Hepatic stellate cell (primary cell): ENCODE data around the gene INHBA.

Source experiments
- DNase-seq: peaks from one replicate; pipeline ENCODE4 v3.0.0; 2011; ENCODE audit warnings: low spot score

INHBA gene

DNA sequence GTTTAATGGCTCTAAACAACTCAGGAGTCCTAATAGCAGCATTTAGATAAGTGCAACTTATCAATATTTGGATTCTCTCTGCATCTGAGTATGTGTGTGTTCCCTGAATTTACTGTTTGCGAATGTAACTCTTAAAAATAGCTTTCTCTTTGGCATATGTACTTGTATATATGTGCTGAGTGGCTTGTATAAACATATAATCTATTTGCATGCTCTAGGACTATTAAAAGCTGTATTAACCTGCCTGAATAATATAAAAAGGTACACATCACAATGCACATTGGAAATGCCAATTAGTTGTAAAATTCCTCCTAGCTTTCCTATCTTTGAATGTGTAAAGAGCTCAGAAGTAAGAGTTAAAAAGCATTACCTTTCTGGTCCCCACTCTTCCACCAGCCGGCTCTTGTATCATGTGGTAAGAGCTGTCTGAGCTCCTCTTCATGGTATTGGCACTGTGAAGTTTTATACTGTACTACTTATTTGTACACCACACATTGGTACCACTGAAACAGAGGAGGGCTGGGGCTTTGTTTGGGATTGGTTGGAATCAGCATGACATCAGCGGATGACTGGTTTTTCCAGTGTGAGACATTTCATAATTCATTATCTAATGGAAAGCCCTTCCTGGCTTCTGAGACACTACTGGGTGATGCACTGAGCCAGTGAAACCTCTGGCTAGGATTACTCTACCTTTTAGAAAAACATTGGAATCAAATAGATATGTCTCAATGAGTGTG lies at the start of gene INHBA:
TSS of gene INHBA (minus strand) at position 456 of the 737 bp plus-strand sequence. CDS start 2,716 bp downstream, outside the sequence.
- DNase-seq, result peak; percentile 87

DNA sequence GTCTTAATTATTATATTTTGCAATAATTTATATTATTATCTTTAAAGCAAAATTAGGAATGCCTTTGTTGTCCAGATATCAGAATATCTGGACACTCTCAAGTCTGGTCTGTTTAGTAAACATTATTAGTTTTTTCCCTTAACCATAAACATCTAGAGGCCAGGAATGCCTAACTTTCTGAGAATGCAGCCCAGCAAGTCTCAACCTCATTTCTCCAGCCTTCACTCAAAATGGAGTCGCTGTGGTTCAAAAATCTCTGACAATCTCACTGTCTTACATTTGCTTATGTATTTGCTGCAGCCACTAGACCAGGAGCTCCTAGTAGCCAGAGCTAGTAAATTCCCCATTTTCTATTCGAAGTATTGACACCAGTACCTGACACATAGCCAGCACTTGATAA lies 49.7 kb upstream of the INHBA start:
- DNase-seq, result no peak

DNA sequence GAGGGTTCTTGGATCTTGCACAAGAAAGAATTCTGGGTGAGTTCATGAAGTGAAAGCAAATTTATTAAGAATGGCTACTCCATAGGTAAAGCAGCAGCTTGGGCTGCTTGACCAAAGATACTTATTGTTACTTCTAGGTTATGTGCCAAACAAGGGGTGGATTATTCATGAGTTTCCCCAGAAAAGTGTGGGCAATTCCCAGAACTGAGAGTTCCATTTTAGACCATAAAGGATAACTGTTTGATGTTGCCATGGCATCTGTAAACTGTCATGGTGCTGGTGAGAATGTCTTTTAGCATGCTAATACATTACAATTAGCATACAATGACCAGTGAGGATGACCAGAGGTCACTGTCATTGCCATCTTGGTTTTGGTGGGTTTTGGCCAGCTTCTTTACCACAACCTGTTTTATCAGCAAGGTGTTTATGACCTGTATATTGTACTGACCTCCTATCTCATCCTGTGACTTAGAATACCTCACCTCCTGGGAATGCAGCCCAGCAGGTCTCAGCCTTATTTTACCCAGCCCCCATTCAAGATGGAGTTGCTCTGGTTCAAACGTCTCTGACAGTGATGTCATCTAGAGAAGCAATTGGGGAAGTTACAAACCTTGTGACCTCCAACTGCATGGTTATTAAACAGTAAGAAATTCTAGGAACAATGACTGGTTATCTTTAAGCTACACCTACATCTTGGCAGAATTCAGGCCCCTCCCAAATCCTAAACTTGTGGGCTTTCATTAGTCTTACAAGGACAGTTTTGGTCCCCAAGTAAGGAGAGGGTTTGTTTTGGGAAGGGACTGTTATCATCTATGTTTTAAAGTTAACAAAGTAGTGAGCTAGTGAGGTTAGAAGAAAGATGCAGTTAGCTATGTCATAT lies 48.0 kb upstream of the INHBA start:
- no peak for DNase-seq

- DNase-seq, result no peak
Measured at GRCh38 chr7:41747961-41748360, 45.1 kb upstream of the INHBA start.

GRCh38 chr7:41745451-41745850 lies 42.6 kb upstream of the INHBA start:
- no peak for DNase-seq

DNA sequence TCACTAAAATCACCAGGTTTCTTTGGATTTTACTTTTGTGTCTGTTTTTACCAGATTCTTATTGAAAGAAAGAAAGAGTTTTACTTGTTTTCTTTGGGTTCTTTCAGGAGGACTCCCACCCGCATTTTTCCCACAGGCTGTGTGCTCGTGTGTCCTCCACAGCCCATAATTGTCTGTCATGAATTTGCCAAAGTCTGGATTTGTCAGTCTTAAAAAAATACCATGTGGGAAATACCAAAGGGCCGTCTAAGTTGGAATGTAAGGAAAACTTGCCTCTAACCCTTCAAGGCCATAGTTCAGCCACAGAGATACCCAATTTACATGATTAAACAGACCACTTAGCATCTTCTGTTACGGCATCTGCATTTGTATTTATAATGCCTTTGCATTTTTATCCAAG lies 41.3 kb upstream of the INHBA start:
- DNase-seq, result no peak

GRCh38 chr7:41742401-41743020 lies 39.6 kb upstream of the INHBA start:
- no peak for DNase-seq

GRCh38 chr7:41738806-41739205 lies 35.9 kb upstream of the INHBA start:
- DNase-seq, result no peak

- DNase-seq, result no peak
Measured at GRCh38 chr7:41738336-41738735, 35.4 kb upstream of the INHBA start.

DNA sequence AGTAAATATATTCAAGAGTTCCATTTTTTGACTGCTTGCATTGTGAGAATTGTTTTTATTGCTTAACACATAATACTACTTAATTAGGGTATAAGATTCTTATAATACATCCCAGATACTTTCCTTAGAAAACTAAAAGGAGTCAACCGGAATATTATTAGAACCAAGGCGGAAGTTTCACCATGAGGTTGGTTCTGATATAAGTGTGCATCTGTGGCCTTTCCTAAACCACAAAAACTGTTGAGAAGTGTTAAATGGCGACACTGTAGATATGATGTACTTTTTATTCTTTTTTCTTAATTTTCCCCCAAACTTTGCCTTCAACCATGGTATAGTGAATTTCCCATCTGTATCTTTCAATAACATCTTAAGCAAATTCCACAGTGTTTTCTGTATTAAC lies 32.3 kb upstream of the INHBA start:
- no peak for DNase-seq

DNA sequence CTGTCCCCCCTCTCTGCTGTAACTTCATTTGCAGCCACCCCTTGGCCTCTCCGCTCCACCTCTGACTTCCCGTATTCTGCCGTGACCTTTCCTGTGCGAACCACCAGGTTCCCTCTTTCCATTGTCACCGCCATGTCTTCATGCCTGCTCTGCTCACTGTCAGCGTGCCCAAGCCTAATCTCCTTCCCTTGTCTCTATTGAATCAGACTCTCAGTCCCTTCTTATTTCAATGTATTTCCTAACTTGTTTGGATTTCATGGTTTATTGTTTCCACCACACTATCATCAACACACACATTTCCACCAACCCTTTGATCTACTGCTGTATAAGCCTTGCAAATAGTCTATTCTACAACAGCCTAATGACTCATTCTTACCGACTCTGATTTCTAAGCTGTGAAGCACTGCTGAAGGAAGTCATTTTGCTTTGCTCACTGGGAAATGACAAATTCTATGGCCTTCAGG lies 30.0 kb upstream of the INHBA start:
- DNase-seq, result no peak

DNA sequence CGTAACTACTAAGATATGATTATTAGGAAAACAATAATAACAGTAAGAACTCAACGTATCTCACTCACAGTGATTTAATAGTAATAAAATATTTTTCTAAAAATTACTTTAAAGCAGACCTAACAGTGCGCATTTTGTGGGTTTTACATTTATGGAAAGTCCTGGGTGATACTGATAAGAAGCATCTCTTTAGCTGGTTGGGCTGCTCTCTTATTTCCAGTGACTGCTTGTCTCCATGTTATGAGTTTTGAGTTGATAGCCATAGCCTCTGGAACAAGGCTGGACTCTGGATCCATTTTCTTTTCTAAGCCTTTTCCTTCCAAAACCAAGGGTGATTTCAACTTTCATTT lies 29.5 kb upstream of the INHBA start:
- no peak for DNase-seq

GRCh38 chr7:41731493-41732435 lies 28.9 kb upstream of the INHBA start:
- no peak for DNase-seq

GRCh38 chr7:41730668-41731067 lies 27.8 kb upstream of the INHBA start:
- no peak for DNase-seq

GRCh38 chr7:41730161-41730560 lies 27.3 kb upstream of the INHBA start:
- DNase-seq, result no peak

DNA sequence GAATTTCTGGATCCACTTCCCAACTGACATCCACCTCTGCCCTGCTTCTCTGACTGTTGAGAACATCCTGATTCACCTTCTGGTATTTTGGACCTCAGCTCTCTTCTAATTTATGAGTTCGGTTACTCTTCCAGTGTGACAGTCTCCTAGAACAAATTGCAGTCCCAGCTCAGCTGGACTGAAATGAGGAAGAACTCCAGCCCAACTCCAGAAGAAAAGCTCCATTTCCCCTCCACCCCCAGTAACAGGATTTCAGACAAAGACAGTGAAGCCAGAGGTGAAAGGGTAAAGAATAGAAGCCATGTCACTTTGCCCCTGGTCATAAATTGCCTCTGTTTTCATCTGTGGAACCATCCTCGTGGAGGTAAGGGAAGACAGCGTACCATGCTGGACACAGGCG lies 26.2 kb upstream of the INHBA start:
- DNase-seq, result no peak

DNA sequence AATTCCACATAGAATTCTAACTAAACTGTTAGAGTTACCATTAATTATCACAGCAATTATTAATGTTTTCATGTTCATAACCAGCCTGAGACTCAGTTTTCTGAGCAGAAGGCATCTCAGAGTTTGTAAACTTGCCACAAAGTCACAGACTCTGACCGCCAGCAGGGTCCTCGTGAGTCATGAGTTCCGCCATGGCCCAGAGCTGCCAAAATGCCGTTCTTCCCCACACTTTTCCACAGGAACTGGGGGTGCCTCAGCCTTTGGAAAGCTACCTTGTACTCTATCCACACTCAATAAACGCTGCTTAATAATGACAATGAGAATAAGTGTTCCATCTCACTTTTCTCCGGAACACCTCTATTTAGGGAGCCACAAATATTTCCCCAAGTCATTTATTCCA lies 22.1 kb upstream of the INHBA start:
- no peak for DNase-seq

DNA sequence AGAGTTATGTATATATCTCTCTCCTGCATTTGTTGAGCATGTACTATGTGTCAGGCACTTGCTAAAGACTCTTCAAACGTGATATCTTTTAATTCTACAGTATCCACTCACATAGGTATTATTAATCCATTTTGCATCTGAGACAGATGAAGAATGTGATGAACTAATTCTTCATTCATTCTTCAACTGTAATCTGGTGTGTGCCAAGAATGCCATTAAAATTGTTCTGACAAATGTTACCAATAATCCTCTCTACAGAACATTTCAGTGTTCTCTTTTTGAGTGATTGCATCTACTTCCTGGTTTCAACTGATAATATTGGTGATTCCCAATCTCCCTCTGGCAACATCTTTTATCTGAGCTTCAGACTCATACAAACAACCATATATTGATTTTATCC lies 18.0 kb upstream of the INHBA start:
- no peak for DNase-seq

GRCh38 chr7:41720046-41720445 lies 17.2 kb upstream of the INHBA start:
- DNase-seq, result no peak

DNA sequence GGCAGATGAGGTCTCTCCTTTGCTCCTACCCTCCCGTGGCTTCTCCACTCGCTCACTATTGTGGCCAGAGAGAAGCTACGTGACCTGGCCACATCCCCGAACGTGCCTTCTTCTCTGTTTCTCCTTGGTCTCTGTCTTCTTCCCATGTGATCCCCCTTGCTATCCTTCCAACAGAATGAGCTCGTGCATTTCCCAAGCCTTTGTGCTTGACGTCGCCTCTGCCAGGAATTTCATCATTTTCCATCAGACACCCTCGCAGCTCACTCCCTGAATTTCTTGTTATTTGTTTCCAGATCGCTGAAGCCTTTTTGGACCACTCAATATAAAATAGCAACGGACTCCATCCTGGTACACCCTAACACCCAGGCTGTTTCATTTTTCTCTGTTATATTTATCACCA lies 13.8 kb upstream of the INHBA start:
- no peak for DNase-seq

DNA sequence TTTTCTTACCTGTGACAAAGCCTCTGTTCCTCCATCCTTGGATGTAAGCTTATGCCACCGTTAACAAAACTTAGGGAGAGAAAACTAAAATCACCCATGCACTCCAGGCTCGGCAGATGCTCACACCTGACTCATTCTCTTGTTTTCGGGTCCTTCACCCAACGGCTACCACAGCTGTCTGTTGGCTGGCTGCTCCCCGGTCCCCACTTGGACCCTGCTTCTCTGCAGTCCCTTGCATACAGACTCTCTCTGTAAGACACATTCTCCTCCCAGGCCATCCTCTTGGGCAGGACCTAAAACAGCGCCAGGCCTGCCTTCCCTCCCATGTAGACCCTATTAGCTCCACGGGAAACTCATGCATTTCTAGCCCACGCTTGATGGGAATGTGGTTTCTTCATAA lies 12.1 kb upstream of the INHBA start:
- no peak for DNase-seq
